NCI-H2107 (cell line): Measurements from ENCODE around the gene CPTP.

Experiments used
- DNase-seq: peaks from one replicate; lab custom pipeline; 2025; lab: John Stamatoyannopoulos, UW

CPTP gene

GRCh38 chr1:1324524-1325287 is at the start of gene CPTP, which contains the start of gene INTS11:
TSS of gene CPTP (plus strand) at chr1:1324802. CDS start at chr1:1326911, 2,109 bp downstream.
TSS of gene INTS11 (minus strand) at chr1:1324660. CDS start at chr1:1324608, 52 bp downstream.
- no peak for DNase-seq

GRCh38 chr1:1274931-1275431 is 49.6 kb upstream of the CPTP start:
- no peak for DNase-seq

GRCh38 chr1:1275836-1276235 is 48.8 kb upstream of the CPTP start:
- DNase-seq: no peak

- DNase-seq: no peak
Observed at GRCh38 chr1:1278620-1279019, 46.0 kb upstream of the CPTP start.

GRCh38 chr1:1279028-1279427 is 45.6 kb upstream of the CPTP start:
- no peak for DNase-seq

- no peak for DNase-seq
Observed at GRCh38 chr1:1280782-1281481, 43.7 kb upstream of the CPTP start.

- no peak for DNase-seq
Observed at GRCh38 chr1:1281533-1282321, 42.9 kb upstream of the CPTP start.

- DNase-seq: no peak
Observed at GRCh38 chr1:1282998-1283397, 41.6 kb upstream of the CPTP start.

- DNase-seq: no peak
Observed at GRCh38 chr1:1283821-1284220, 40.8 kb upstream of the CPTP start.

- DNase-seq: no peak
Observed at GRCh38 chr1:1284221-1285101, 40.1 kb upstream of the CPTP start.

GRCh38 chr1:1285102-1285571 is 39.5 kb upstream of the CPTP start:
- no peak for DNase-seq

- no peak for DNase-seq
Observed at GRCh38 chr1:1285611-1286311, 38.8 kb upstream of the CPTP start.

GRCh38 chr1:1286313-1287261 is 38.0 kb upstream of the CPTP start:
- no peak for DNase-seq

GRCh38 chr1:1287288-1288110 is 37.1 kb upstream of the CPTP start:
- DNase-seq: no peak

GRCh38 chr1:1290238-1290731 is 34.3 kb upstream of the CPTP start:
- DNase-seq: no peak

GRCh38 chr1:1291023-1291528 is 33.5 kb upstream of the CPTP start:
- no peak for DNase-seq

- DNase-seq: no peak
Observed at GRCh38 chr1:1291548-1292441, 32.8 kb upstream of the CPTP start.
